ENCODE results near the gene ANKRD17. TPM values are rescaled to one million over a fixed set of nuclear protein-coding genes. Genes with fewer than 3 reads are reported as not detected.

ANKRD17 gene
- total RNA-seq, 1 experiment from 2014 or later, result 62.1 TPM

GRCh38 chr4:73092868-73093267, 165.7 kb downstream of the ANKRD17 start:
- ChIA-PET RAD21 (ENCODE audit: low non-redundant PET in 1 of 2, low total read pairs in 2 of 2, uncharacterized antibody in 2 of 2, unreplicated experiment in 2 of 2) (no interaction called here), POLR2A (no interaction called here), CTCF (no interaction called here)
- no peaks in the 10 kb centered on the region for H3K9me2 ChIP-seq (ENCODE audit: insufficient read depth)
- no peak overlapping the region for H3K27ac ChIP-seq (ENCODE audit: low read depth, low read length)
- no peaks in the 10 kb centered on the region for H3K4me1 ChIP-seq (ENCODE audit: control insufficient read depth in 1 of 2, insufficient read depth in 2 of 2, low read length in 2 of 2)
- peaks cover 31 to 47% of the 10 kb centered on the region in 2 experiments for H3K36me3 ChIP-seq (ENCODE audit: control insufficient read depth in 1 of 2, insufficient read depth in 2 of 2, low read length in 2 of 2)
- BruUV-seq (replicated peaks), result no TSS peak
- no peak overlapping the region for H2AFZ ChIP-seq (ENCODE audit: low read depth, low read length, poor library complexity, severe bottlenecking)
- no peak overlapping the region for H3K9ac ChIP-seq (ENCODE audit: low read length)
- H4K20me1 ChIP-seq (ENCODE audit: insufficient read depth), result no peaks in the 10 kb centered on the region
- H3K9me3 ChIP-seq (ENCODE audit: control insufficient read depth in 1 of 2, insufficient read depth in 1 of 2, low read depth in 1 of 2, low read length in 2 of 2), result no peaks in the 10 kb centered on the region
- intact Hi-C loops (cut with micrococcal nuclease), result no loop called here
- DNase-seq (ENCODE audit: low read depth, low spot score), result no peak
- no peak for ATAC-seq
- H3K4me3 ChIP-seq (replicated peaks in 1 of 2; ENCODE audit: low read depth in 1 of 2, low read length in 2 of 2), result no peak overlapping the region
- H3K79me2 ChIP-seq (ENCODE audit: insufficient read depth, low read length), result peaks cover 37% of the 10 kb centered on the region
- H3K4me2 ChIP-seq (ENCODE audit: low read length), result no peak overlapping the region
- H3K27me3 ChIP-seq (ENCODE audit: insufficient read depth, low read length), result no peaks in the 10 kb centered on the region
- TF ChIP-seq FOSL1 (IDR thresholded peaks at IDR 0.05; ENCODE audit: low read depth) (no peak), ELF1 (IDR thresholded peaks at IDR 0.05; ENCODE audit: borderline replicate concordance, low read depth) (no peak), POLR2A (IDR thresholded peaks at IDR 0.05; ENCODE audit: borderline replicate concordance, extremely low read depth, insufficient read depth, insufficient read length) (no peak), EGR1 (IDR thresholded peaks at IDR 0.05; ENCODE audit: low read depth) (no peak), CEBPB (IDR thresholded peaks at IDR 0.05; ENCODE audit: low read depth) (no peak), CBX3 (IDR thresholded peaks at IDR 0.05; ENCODE audit: low read depth) (no peak), EZH2 (IDR thresholded peaks at IDR 0.05) (no peak), RAD21 (IDR thresholded peaks at IDR 0.05; ENCODE audit: low read depth) (no peak), ZNF274 (IDR thresholded peaks at IDR 0.05; ENCODE audit: low read depth, low read length) (no peak), SIN3A (IDR thresholded peaks at IDR 0.05; ENCODE audit: low read depth) (no peak), CTCF (IDR thresholded peaks at IDR 0.05 in 2 of 3, conservative IDR thresholded peaks at IDR 0.05 in 1 of 3; ENCODE audit: borderline replicate concordance in 1 of 3, insufficient read depth in 1 of 3, low read depth in 2 of 3, low read length in 2 of 3) (no peak), EZH2phosphoT487 (IDR thresholded peaks at IDR 0.05; ENCODE audit: borderline replicate concordance) (no peak), ZFX (IDR thresholded peaks at IDR 0.05) (no peak), TCF7L2 (IDR thresholded peaks at IDR 0.05; ENCODE audit: borderline replicate concordance, extremely low read depth, insufficient read depth, insufficient read length) (no peak), POLR2AphosphoS5 (IDR thresholded peaks at IDR 0.05; ENCODE audit: low read depth, low read length) (no peak), SRF (IDR thresholded peaks at IDR 0.05; ENCODE audit: low read depth) (no peak), ATF3 (IDR thresholded peaks at IDR 0.05) (no peak)
- TF ChIP-seq, protein P1, sequence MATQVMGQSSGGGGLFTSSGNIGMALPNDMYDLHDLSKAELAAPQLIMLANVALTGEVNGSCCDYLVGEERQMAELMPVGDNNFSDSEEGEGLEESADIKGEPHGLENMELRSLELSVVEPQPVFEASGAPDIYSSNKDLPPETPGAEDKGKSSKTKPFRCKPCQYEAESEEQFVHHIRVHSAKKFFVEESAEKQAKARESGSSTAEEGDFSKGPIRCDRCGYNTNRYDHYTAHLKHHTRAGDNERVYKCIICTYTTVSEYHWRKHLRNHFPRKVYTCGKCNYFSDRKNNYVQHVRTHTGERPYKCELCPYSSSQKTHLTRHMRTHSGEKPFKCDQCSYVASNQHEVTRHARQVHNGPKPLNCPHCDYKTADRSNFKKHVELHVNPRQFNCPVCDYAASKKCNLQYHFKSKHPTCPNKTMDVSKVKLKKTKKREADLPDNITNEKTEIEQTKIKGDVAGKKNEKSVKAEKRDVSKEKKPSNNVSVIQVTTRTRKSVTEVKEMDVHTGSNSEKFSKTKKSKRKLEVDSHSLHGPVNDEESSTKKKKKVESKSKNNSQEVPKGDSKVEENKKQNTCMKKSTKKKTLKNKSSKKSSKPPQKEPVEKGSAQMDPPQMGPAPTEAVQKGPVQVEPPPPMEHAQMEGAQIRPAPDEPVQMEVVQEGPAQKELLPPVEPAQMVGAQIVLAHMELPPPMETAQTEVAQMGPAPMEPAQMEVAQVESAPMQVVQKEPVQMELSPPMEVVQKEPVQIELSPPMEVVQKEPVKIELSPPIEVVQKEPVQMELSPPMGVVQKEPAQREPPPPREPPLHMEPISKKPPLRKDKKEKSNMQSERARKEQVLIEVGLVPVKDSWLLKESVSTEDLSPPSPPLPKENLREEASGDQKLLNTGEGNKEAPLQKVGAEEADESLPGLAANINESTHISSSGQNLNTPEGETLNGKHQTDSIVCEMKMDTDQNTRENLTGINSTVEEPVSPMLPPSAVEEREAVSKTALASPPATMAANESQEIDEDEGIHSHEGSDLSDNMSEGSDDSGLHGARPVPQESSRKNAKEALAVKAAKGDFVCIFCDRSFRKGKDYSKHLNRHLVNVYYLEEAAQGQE (IDR thresholded peaks at IDR 0.05; ENCODE audit: low read depth), result no peak
